CD8-positive, alpha-beta memory T cell (primary cell): ENCODE results near the gene CLMN. TPM values are rescaled to one million over a fixed set of nuclear protein-coding genes. Genes with fewer than 3 reads are reported as not detected.

Experiments
- CTCF ChIA-PET: fragments of 350-600 bp; sonication (Branson Sonifier 250); formaldehyde crosslinking; loops from one replicate; lab custom pipeline; 2021; ENCODE audit warnings: antibody characterized with exemption; lab: Charles Lee
- POLR2A ChIA-PET: fragments of 350-600 bp; sonication (Branson Sonifier 250); formaldehyde crosslinking; loops from one replicate; lab custom pipeline; 2021; ENCODE audit warnings: antibody characterized with exemption; lab: Charles Lee
- DNase-seq, 5 donors: peaks; one replicate each; pipeline versions ENCODE4 v3.0.0 to v3.0.0-alpha.2; 2020 to 2022; ENCODE audit warnings: mixed read lengths in 1 of 5
- H3K27ac ChIP-seq: one replicate; pipeline ENCODE4 v1.7.0; 2013; ENCODE audit warnings: low read depth, mild to moderate bottlenecking, low read length, moderate library complexity
- H3K27me3 ChIP-seq: 2 replicates; pipeline ENCODE4 v1.7.0; 2013; ENCODE audit warnings: low read length, mild to moderate bottlenecking; ENCODE audit not compliant: insufficient read depth, poor library complexity, severe bottlenecking
- H3K36me3 ChIP-seq: 2 replicates; pipeline ENCODE4 v1.7.0; 2013; ENCODE audit warnings: mild to moderate bottlenecking, low read length, moderate library complexity; ENCODE audit not compliant: insufficient read depth
- H3K4me1 ChIP-seq: 2 replicates; pipeline ENCODE4 v1.7.0; 2013; ENCODE audit warnings: mild to moderate bottlenecking, low read length, moderate library complexity; ENCODE audit not compliant: insufficient read depth
- H3K4me3 ChIP-seq: 2 replicates; pipeline ENCODE4 v1.7.0; 2013; ENCODE audit warnings: mild to moderate bottlenecking, low read length
- H3K9me3 ChIP-seq: 2 replicates; pipeline ENCODE4 v1.7.0; 2013; ENCODE audit warnings: mild to moderate bottlenecking, low read length
- H3K27ac Mint-ChIP-seq, 8 donors: one replicate each; pipeline ENCODE4 v1.8.0; 2020 to 2021; ENCODE audit warnings: mixed read lengths in 8 of 8, mild to moderate bottlenecking in 6 of 8, inconsistent platforms in 3 of 8, moderate library complexity in 3 of 8
- H3K27me3 Mint-ChIP-seq, 2 donors: one replicate each; pipeline ENCODE4 v1.8.0; 2020 to 2021; ENCODE audit warnings: mixed read lengths in 2 of 2, mild to moderate bottlenecking in 1 of 2, moderate library complexity in 1 of 2
- H3K36me3 Mint-ChIP-seq, 3 donors: one replicate each; pipeline ENCODE4 v1.8.0; 2020 to 2021; ENCODE audit warnings: mixed read lengths in 3 of 3, inconsistent platforms in 1 of 3, mild to moderate bottlenecking in 1 of 3
- H3K4me1 Mint-ChIP-seq, 3 donors: one replicate each; pipeline ENCODE4 v1.8.0; 2020 to 2021; ENCODE audit warnings: mixed read lengths in 3 of 3, inconsistent platforms in 1 of 3, mild to moderate bottlenecking in 1 of 3
- H3K4me3 Mint-ChIP-seq, 7 donors: one replicate each; pipeline ENCODE4 v1.8.0; 2020 to 2021; ENCODE audit warnings: mixed read lengths in 7 of 7, mild to moderate bottlenecking in 6 of 7, moderate library complexity in 4 of 7, inconsistent platforms in 2 of 7
- H3K9me3 Mint-ChIP-seq, 5 donors: one replicate each; pipeline ENCODE4 v1.8.0; 2020 to 2022; ENCODE audit warnings: mixed read lengths in 5 of 5, mild to moderate bottlenecking in 3 of 5, moderate library complexity in 2 of 5, inconsistent platforms in 1 of 5
- polyA plus RNA-seq: library from polyadenylated mRNA; unstranded; fragments of 300-500 nt; fragmentation: Illumina TruSeq; gene quantifications from one replicate; pipeline ENCODE4 v1.2.3, GENCODE V29; 2021
- total RNA-seq, 2 experiments: library from RNA; stranded (reverse); gene quantifications; one replicate each; pipeline ENCODE4 v1.2.3, GENCODE V29; 2021

CLMN gene
- total and polyA plus RNA-seq, 3 experiments from 2014 or later: 0.15 to 0.72 (median 0.29) TPM

DNA sequence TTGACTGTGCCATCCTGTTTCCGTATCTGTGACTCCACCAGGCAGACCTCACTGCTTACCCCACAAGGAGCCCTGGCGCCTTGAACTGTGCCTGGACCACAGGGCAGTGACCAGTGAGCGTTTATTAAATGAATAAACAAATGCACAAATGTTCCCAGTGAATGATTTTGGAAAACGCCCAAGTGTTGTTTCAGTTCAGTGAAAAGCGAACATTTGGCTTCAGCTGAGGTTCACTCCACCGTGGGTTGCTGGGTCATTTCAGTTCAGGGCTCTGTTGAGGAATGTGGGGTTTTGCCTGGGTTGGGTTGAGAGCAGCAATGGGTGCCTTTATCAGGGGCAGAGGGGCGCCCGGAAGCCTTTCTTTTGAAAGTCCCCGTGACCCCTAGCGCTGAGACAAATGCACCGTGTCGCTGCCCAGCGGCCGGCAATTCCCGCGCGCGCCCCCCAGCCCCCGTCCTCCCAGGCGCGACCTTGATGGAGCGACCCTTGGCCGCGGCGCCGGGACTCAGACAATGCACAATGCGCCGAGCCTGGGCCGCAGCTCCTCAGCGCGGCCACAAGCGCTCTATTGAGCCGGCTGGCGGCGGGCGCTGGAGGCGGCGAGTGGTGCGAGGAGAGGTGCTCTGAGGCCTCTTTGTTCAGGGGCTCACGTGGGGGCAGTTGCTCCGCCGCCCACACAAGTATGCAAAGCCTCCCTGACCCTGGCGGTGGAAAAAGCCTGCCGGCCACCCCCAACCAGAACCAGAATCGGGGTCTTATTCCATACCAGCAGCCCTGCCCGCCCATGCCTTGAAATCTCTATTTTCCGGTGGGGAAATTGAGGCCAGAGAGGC lies 40.5 kb upstream of the CLMN start:
- H3K36me3 Mint-ChIP-seq: no peaks in the 10 kb centered on the region
- Histone ChIP-seq H3K27ac (no peak overlapping the region), H3K9me3 (no peaks in the 10 kb centered on the region), H3K4me3 (no peak overlapping the region), H3K4me1 (no peaks in the 10 kb centered on the region), H3K27me3 (peaks cover 4% of the 10 kb centered on the region), H3K36me3 (no peaks in the 10 kb centered on the region)
- H3K4me3 Mint-ChIP-seq: no peak overlapping the region
- no peak overlapping the region for H3K27ac Mint-ChIP-seq
- CTCF ChIA-PET: no interaction called here
- POLR2A ChIA-PET: no interaction called here
- H3K27me3 Mint-ChIP-seq: peaks cover 24 to 53% of the 10 kb centered on the region in 2 donors
- DNase-seq: no peak
- H3K4me1 Mint-ChIP-seq: no peaks in the 10 kb centered on the region
- H3K9me3 Mint-ChIP-seq: no peaks in the 10 kb centered on the region

DNA sequence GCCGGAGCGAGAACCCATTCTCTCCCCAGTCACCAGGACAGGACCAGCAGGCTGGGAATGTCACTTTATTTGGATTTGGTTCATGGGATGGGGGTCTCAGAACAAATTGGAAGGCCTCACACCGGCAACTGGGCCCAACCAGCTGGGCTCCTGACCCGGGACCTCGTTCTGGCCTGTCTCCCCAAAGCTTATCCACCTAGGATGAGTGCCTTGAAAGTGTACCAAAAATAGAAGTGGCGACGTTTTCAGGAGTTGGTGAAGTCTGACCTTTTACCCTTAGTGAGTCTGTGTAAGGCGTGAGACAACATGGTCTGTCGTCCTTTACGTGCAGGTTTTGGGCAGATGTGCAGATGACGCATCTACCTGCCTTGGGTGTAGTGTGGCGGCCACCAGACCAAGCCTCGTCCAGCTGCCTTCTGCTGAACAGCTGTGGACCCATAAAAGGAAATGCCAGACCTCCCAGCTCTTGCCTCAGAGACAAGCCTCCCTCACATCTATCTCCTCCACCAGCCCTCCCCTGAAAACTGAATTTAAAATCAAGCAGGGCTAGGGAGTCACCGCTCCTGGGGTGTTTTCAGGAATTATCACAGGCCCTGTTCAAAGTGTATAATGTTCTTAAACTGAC lies 36.6 kb upstream of the CLMN start:
- Mint-ChIP-seq H3K4me3 (no peak overlapping the region), H3K27ac (no peak overlapping the region), H3K4me1 (no peaks in the 10 kb centered on the region), H3K27me3 (peaks cover 20 to 31% of the 10 kb centered on the region in 2 donors), H3K36me3 (peaks cover 0 to 5% (median 0%) of the 10 kb centered on the region in 3 donors), H3K9me3 (peaks cover 4 to 13% (median 8%) of the 10 kb centered on the region in 5 donors)
- ChIA-PET CTCF (no interaction called here), POLR2A (no interaction called here)
- Histone ChIP-seq H3K4me1 (no peaks in the 10 kb centered on the region), H3K27ac (no peak overlapping the region), H3K36me3 (no peaks in the 10 kb centered on the region), H3K9me3 (no peaks in the 10 kb centered on the region), H3K27me3 (no peaks in the 10 kb centered on the region), H3K4me3 (no peak overlapping the region)
- DNase-seq: no peak

DNA sequence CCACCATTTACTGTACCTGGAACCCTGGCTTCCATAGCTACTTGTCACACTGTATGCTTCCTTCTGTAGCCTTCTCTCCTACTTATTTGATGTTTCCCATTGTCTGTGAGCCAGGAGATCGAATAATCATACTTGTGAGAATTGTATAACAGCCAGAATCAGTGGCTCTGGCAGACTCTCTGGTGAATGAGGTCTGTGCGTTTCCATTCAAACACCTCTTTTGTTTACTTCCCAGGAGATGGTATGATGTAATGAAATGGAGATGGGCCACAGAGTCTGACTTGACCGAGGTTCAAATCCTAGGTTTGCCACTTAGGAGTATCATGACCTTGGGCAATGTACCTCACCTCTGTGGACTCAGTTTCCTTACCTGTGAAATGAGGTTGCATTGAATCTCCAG lies 35.7 kb upstream of the CLMN start:
- no peak overlapping the region for H3K4me3 ChIP-seq
- H3K36me3 ChIP-seq: no peaks in the 10 kb centered on the region
- no peaks in the 10 kb centered on the region for H3K27me3 ChIP-seq
- Mint-ChIP-seq H3K4me1 (no peaks in the 10 kb centered on the region), H3K9me3 (peaks cover 4 to 13% (median 8%) of the 10 kb centered on the region in 5 donors), H3K36me3 (peaks cover 0 to 5% (median 0%) of the 10 kb centered on the region in 3 donors), H3K4me3 (no peak overlapping the region), H3K27me3 (peaks cover 16 to 28% of the 10 kb centered on the region in 2 donors), H3K27ac (no peak overlapping the region)
- H3K9me3 ChIP-seq: no peaks in the 10 kb centered on the region
- ChIA-PET CTCF (no interaction called here), POLR2A (no interaction called here)
- no peak for DNase-seq
- H3K4me1 ChIP-seq: no peaks in the 10 kb centered on the region
- no peak overlapping the region for H3K27ac ChIP-seq

DNA sequence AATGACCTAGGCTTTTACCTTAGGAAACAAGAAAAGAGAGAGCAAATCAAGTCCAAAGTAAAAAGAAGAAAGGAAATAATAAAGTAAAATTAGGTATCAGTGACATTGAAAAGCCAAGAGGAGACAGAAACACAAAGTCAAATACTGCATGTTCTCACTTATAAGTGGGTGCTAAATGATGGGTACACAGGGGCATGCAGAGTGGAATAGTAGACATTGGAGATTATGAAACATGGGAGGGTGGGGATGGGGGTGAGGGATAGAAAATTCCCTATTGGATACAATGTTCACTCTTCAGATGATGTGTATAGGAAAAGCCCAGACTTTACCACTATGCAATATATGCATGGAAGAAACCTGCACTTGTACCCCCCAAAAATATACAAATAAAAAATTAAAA lies 35.1 kb upstream of the CLMN start:
- no peak overlapping the region for H3K27ac Mint-ChIP-seq
- H3K4me3 Mint-ChIP-seq: no peak overlapping the region
- Histone ChIP-seq H3K27ac (no peak overlapping the region), H3K36me3 (no peaks in the 10 kb centered on the region), H3K27me3 (no peaks in the 10 kb centered on the region), H3K4me3 (no peak overlapping the region), H3K4me1 (no peaks in the 10 kb centered on the region), H3K9me3 (no peaks in the 10 kb centered on the region)
- H3K36me3 Mint-ChIP-seq: peaks cover 0 to 5% (median 0%) of the 10 kb centered on the region in 3 donors
- H3K27me3 Mint-ChIP-seq: peaks cover 16 to 30% of the 10 kb centered on the region in 2 donors
- ChIA-PET CTCF (no interaction called here), POLR2A (no interaction called here)
- H3K4me1 Mint-ChIP-seq: no peaks in the 10 kb centered on the region
- H3K9me3 Mint-ChIP-seq: peaks cover 4 to 13% (median 8%) of the 10 kb centered on the region in 5 donors
- DNase-seq: no peak

DNA sequence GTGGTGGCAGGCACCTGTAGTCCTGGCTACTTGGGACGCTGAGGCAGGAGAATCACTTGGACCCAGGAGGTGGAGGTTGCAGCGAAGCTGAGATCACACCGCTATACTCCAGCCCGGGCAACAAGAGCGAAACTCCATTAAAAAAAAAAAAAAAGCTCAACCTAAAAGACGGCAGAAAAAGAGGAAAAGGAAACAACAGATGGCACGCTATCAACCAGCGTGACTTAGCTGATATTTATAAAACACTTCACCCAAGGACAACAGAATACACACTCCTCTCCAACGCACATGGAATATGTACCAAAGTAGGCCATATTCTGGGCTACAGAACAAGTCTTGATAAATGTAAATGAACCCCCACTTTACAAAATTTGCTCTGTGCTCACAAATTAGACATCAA lies 34.0 kb upstream of the CLMN start:
- H3K4me3 Mint-ChIP-seq: no peak overlapping the region
- H3K4me1 Mint-ChIP-seq: no peaks in the 10 kb centered on the region
- Histone ChIP-seq H3K4me3 (no peak overlapping the region), H3K27me3 (no peaks in the 10 kb centered on the region), H3K36me3 (no peaks in the 10 kb centered on the region), H3K4me1 (no peaks in the 10 kb centered on the region), H3K27ac (no peak overlapping the region), H3K9me3 (no peaks in the 10 kb centered on the region)
- no peak for DNase-seq
- peaks cover 12 to 31% of the 10 kb centered on the region in 2 donors for H3K27me3 Mint-ChIP-seq
- H3K36me3 Mint-ChIP-seq: peaks cover 0 to 5% (median 0%) of the 10 kb centered on the region in 3 donors
- H3K27ac Mint-ChIP-seq: no peak overlapping the region
- peaks cover 4 to 13% (median 8%) of the 10 kb centered on the region in 5 donors for H3K9me3 Mint-ChIP-seq
- ChIA-PET POLR2A (no interaction called here), CTCF (no interaction called here)

DNA sequence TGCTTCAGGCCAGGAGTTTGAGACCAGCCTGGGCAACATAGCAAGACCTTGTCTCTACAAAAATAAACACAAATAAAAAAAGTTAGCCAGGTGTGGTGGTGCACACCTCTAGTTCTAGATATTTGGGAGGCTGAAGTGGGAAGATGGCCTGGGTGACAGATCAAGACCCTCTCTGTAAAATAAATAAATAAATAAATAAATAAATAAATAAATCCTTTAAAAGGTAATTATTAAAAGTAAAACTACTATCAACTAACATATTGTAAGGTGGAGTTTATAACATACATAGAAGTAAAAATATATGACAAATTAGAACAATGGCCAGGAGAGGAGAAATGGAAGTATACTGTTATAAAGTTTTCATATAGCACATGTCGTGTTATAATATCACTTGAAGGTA lies 33.3 kb upstream of the CLMN start:
- DNase-seq: no peak
- ChIA-PET POLR2A (no interaction called here), CTCF (no interaction called here)
- H3K27ac ChIP-seq: no peak overlapping the region
- no peak overlapping the region for H3K27ac Mint-ChIP-seq
- no peaks in the 10 kb centered on the region for H3K4me1 ChIP-seq
- no peak overlapping the region for H3K4me3 Mint-ChIP-seq
- no peak overlapping the region for H3K4me3 ChIP-seq
- H3K36me3 Mint-ChIP-seq: peaks cover 0 to 5% (median 0%) of the 10 kb centered on the region in 3 donors
- no peaks in the 10 kb centered on the region for H3K36me3 ChIP-seq
- H3K27me3 Mint-ChIP-seq: peaks cover 12 to 33% of the 10 kb centered on the region in 2 donors
- H3K9me3 ChIP-seq: no peaks in the 10 kb centered on the region
- H3K27me3 ChIP-seq: no peaks in the 10 kb centered on the region
- H3K9me3 Mint-ChIP-seq: peaks cover 4 to 13% (median 8%) of the 10 kb centered on the region in 5 donors
- no peaks in the 10 kb centered on the region for H3K4me1 Mint-ChIP-seq

DNA sequence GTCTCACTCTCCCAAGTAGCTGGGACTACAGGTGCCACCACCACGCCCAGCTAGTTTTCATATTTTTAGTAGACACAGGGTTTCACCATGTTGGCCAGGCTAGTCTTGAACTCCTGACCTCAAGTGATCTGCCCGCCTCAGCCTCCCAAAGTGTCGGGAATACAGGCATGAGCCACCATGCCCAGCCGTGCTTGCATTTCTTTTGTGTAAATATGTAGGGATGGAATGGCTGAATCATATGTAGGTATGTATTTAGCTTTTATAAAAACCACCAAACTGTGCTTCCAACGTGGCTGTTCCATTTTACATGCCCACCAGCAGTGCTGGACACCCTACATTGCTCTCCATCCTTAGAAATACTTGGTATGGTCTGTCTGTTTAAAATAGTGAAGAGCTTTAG lies 32.8 kb upstream of the CLMN start:
- Histone ChIP-seq H3K4me1 (no peaks in the 10 kb centered on the region), H3K27ac (no peak overlapping the region), H3K36me3 (no peaks in the 10 kb centered on the region), H3K27me3 (no peaks in the 10 kb centered on the region), H3K9me3 (no peaks in the 10 kb centered on the region), H3K4me3 (no peak overlapping the region)
- no peaks in the 10 kb centered on the region for H3K4me1 Mint-ChIP-seq
- H3K27me3 Mint-ChIP-seq: peaks cover 12 to 33% of the 10 kb centered on the region in 2 donors
- H3K27ac Mint-ChIP-seq: no peak overlapping the region
- ChIA-PET POLR2A (no interaction called here), CTCF (no interaction called here)
- H3K36me3 Mint-ChIP-seq: peaks cover 0 to 5% (median 0%) of the 10 kb centered on the region in 3 donors
- DNase-seq: no peak
- no peak overlapping the region for H3K4me3 Mint-ChIP-seq
- H3K9me3 Mint-ChIP-seq: peaks cover 4 to 13% (median 8%) of the 10 kb centered on the region in 5 donors

DNA sequence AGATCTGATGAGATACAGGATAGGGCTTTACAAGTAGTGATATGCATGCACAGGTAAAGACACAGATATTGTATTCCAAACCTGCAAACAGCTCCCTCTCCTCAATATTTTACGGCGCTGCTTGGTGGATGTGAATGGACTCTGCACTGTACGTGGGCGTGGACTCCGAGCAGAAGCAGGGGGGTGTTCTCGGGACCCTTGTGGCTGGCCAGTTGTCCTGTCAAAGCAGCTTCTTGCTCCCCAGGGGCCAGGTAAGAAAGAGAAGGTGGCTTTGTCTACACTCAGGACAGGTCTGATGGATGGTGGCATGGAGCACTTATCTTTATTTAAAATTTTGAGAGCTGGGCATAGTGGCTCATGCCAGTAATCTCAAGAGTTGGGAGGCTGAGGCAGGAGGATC lies 29.5 kb upstream of the CLMN start:
- Mint-ChIP-seq H3K9me3 (peaks cover 4 to 10% (median 7%) of the 10 kb centered on the region in 5 donors), H3K36me3 (peaks cover 0 to 5% (median 0%) of the 10 kb centered on the region in 3 donors), H3K4me3 (no peak overlapping the region), H3K4me1 (no peaks in the 10 kb centered on the region), H3K27ac (no peak overlapping the region), H3K27me3 (peaks cover 14 to 44% of the 10 kb centered on the region in 2 donors)
- DNase-seq: no peak
- Histone ChIP-seq H3K36me3 (no peaks in the 10 kb centered on the region), H3K27ac (no peak overlapping the region), H3K27me3 (no peaks in the 10 kb centered on the region), H3K9me3 (no peaks in the 10 kb centered on the region), H3K4me3 (no peak overlapping the region), H3K4me1 (no peaks in the 10 kb centered on the region)
- ChIA-PET POLR2A (no interaction called here), CTCF (no interaction called here)
